H9 (cell line): ENCODE results near the gene HECW1. TPM values are rescaled to one million over a fixed set of nuclear protein-coding genes. Genes with fewer than 3 reads are reported as not detected.

ENCODE experiments used
- DNase-seq: peaks from one replicate; pipeline ENCODE4 v3.0.0-alpha.2; 2017
- H2AFZ ChIP-seq: one replicate; pipeline ENCODE4 v1.6.1; 2013; ENCODE audit warnings: mild to moderate bottlenecking, low read length, control low read depth, moderate library complexity
- H2AK5ac ChIP-seq: 2 replicates; pipeline ENCODE4 v1.6.1; 2013; ENCODE audit warnings: low read length, control low read depth, mixed read lengths; ENCODE audit not compliant: insufficient read length
- H2BK120ac ChIP-seq: one replicate; pipeline ENCODE4 v1.6.1; 2013; ENCODE audit warnings: low read depth, mild to moderate bottlenecking, low read length, control low read depth, inconsistent platforms; ENCODE audit not compliant: poor library complexity, severe bottlenecking
- H2BK12ac ChIP-seq: 2 replicates; pipeline ENCODE4 v1.6.1; 2013; ENCODE audit warnings: low read length, control low read depth, mixed read lengths, low read depth; ENCODE audit not compliant: insufficient read length
- H2BK15ac ChIP-seq: 2 replicates; pipeline ENCODE4 v1.6.1; 2013; ENCODE audit warnings: low read depth, low read length, control low read depth
- H2BK20ac ChIP-seq: one replicate; pipeline ENCODE4 v1.6.1; 2013; ENCODE audit warnings: low read depth, mild to moderate bottlenecking, low read length, control low read depth, inconsistent platforms; ENCODE audit not compliant: poor library complexity, severe bottlenecking
- H2BK5ac ChIP-seq: 2 replicates; pipeline ENCODE4 v1.6.1; 2013; ENCODE audit warnings: low read length, control low read depth, mixed read lengths; ENCODE audit not compliant: insufficient read length
- H3K14ac ChIP-seq: 2 replicates; pipeline ENCODE4 v1.6.1; 2013; ENCODE audit warnings: low read length, control low read depth; ENCODE audit not compliant: insufficient read depth
- H3K18ac ChIP-seq: 2 replicates; pipeline ENCODE4 v1.6.1; 2013; ENCODE audit warnings: low read depth, mild to moderate bottlenecking, mixed read lengths, low read length, control low read depth; ENCODE audit not compliant: insufficient read length
- H3K23ac ChIP-seq: 2 replicates; pipeline ENCODE4 v1.6.1; 2013; ENCODE audit warnings: low read length, control low read depth, mixed read lengths, low read depth; ENCODE audit not compliant: insufficient read length
- H3K23me2 ChIP-seq: 2 replicates; pipeline ENCODE4 v1.6.1; 2013; ENCODE audit warnings: low read depth, mild to moderate bottlenecking, mixed read lengths, low read length, control low read depth; ENCODE audit not compliant: insufficient read length, poor library complexity, severe bottlenecking
- H3K27ac ChIP-seq: 2 replicates; pipeline ENCODE4 v1.5.1; 2013; ENCODE audit warnings: low read length, control low read depth, mixed read lengths, low read depth; ENCODE audit not compliant: insufficient read length
- H3K27me3 ChIP-seq: 2 replicates; pipeline ENCODE4 v1.6.1; 2013; ENCODE audit warnings: low read length, control low read depth, inconsistent platforms; ENCODE audit not compliant: insufficient read depth
- H3K4ac ChIP-seq: 2 replicates; pipeline ENCODE4 v1.6.1; 2013; ENCODE audit warnings: low read depth, mild to moderate bottlenecking, control low read depth, inconsistent platforms, low read length, moderate library complexity
- H3K4me1 ChIP-seq: 2 replicates; pipeline ENCODE4 v1.6.1; 2013; ENCODE audit warnings: low read length, control low read depth, inconsistent platforms; ENCODE audit not compliant: insufficient read depth
- H3K4me2 ChIP-seq: 2 replicates; pipeline ENCODE4 v1.6.1; 2013; ENCODE audit warnings: low read length, control low read depth, mixed read lengths; ENCODE audit not compliant: insufficient read length, insufficient read depth
- H3K56ac ChIP-seq: 2 replicates; pipeline ENCODE4 v1.6.1; 2013; ENCODE audit warnings: low read depth, mild to moderate bottlenecking, mixed read lengths, low read length, control low read depth; ENCODE audit not compliant: insufficient read length
- H3K79me1 ChIP-seq: 2 replicates; pipeline ENCODE4 v1.6.1; 2013; ENCODE audit warnings: low read depth, mild to moderate bottlenecking, moderate library complexity, low read length, control low read depth, inconsistent platforms; ENCODE audit not compliant: insufficient read depth, poor library complexity, severe bottlenecking
- H3K79me2 ChIP-seq: 2 replicates; pipeline ENCODE4 v1.6.1; 2013; ENCODE audit warnings: low read length, control low read depth, inconsistent platforms; ENCODE audit not compliant: insufficient read depth
- H3K9ac ChIP-seq: 2 replicates; pipeline ENCODE4 v1.6.1; 2013; ENCODE audit warnings: low read length, control low read depth, mixed read lengths; ENCODE audit not compliant: insufficient read length; ENCODE audit errors: extremely low read depth
- H3K9me3 ChIP-seq: one replicate; pipeline ENCODE4 v1.6.1; 2013; ENCODE audit warnings: low read depth, low read length, inconsistent platforms; ENCODE audit not compliant: control insufficient read depth
- H3T11ph ChIP-seq: one replicate; pipeline ENCODE4 v1.6.1; 2013; ENCODE audit warnings: mild to moderate bottlenecking, low read length, control low read depth, inconsistent platforms
- H4K20me1 ChIP-seq: one replicate; pipeline ENCODE4 v1.6.1; 2013; ENCODE audit not compliant: control insufficient read depth, insufficient read length, insufficient read depth
- H4K5ac ChIP-seq: 2 replicates; pipeline ENCODE4 v1.6.1; 2013; ENCODE audit warnings: low read depth, mild to moderate bottlenecking, mixed read lengths, low read length, control low read depth; ENCODE audit not compliant: insufficient read length
- H4K8ac ChIP-seq: replicated peaks from 2 replicates; pipeline ENCODE4 v1.6.1; 2013; ENCODE audit warnings: low read length, control low read depth, mixed read lengths, low read depth; ENCODE audit not compliant: insufficient read length
- H4K91ac ChIP-seq: 2 replicates; pipeline ENCODE4 v1.6.1; 2013; ENCODE audit warnings: low read depth, mild to moderate bottlenecking, moderate library complexity, mixed read lengths, low read length, control low read depth; ENCODE audit not compliant: insufficient read length
- H3K27ac Mint-ChIP-seq, 3 experiments: 2 replicates in 2 of 3; 3 replicates in 1 of 3; pipeline ENCODE4 v1.8.0; 2020 to 2021; ENCODE audit warnings: mixed read lengths in 3 of 3, mild to moderate bottlenecking in 1 of 3, moderate library complexity in 1 of 3
- H3K27me3 Mint-ChIP-seq: 2 replicates; pipeline ENCODE4 v1.8.0; 2021; ENCODE audit warnings: low read depth, mild to moderate bottlenecking, moderate library complexity, mixed read lengths
- H3K36me3 Mint-ChIP-seq, 3 experiments: 2 replicates in 2 of 3; 3 replicates in 1 of 3; pipeline ENCODE4 v1.8.0; 2020 to 2021; ENCODE audit warnings: low read depth in 3 of 3, mixed read lengths in 3 of 3; ENCODE audit not compliant: insufficient read depth in 1 of 3
- H3K4me1 Mint-ChIP-seq, 2 experiments: 2 replicates each; pipeline ENCODE4 v1.8.0; 2020; ENCODE audit warnings: mixed read lengths in 2 of 2
- H3K4me3 Mint-ChIP-seq, 2 experiments: 2 replicates in 1 of 2; 3 replicates in 1 of 2; pipeline ENCODE4 v1.8.0; 2020 to 2021; ENCODE audit warnings: mild to moderate bottlenecking in 2 of 2, mixed read lengths in 2 of 2, moderate library complexity in 1 of 2
- H3K9me3 Mint-ChIP-seq, 2 experiments: 2 replicates in 1 of 2; 3 replicates in 1 of 2; pipeline ENCODE4 v1.8.0; 2020; ENCODE audit warnings: mild to moderate bottlenecking in 2 of 2, mixed read lengths in 2 of 2, moderate library complexity in 1 of 2
- WGBS: extraction: QIAGEN DNeasy Blood & Tissue Kit; methylation state at CpG from one replicate; pipeline ENCODE4 v1.1.7; 2013; ENCODE audit warnings: missing lambda C conversion rate, low lambda C conversion rate, mixed read lengths; ENCODE audit not compliant: insufficient read length; ENCODE audit errors: extremely low coverage; 5-methylcytosine and 5-hydroxymethylcytosine counted together
- total RNA-seq: library from RNA; stranded (reverse); gene quantifications from 2 replicates; pipeline ENCODE4 v1.2.1, GENCODE V29; 2021
- TF ChIP-seq, protein P1 (sequence below): fragments of 200-600 bp; sonication (generic); conservative IDR thresholded peaks from 3 replicates; pipeline ENCODE4 v1.8.0; 2021; ENCODE audit warnings: antibody characterized with exemption, mild to moderate bottlenecking

The HECW1 gene
- total RNA-seq, 1 experiment from 2014 or later, result 5.0 TPM

DNA sequence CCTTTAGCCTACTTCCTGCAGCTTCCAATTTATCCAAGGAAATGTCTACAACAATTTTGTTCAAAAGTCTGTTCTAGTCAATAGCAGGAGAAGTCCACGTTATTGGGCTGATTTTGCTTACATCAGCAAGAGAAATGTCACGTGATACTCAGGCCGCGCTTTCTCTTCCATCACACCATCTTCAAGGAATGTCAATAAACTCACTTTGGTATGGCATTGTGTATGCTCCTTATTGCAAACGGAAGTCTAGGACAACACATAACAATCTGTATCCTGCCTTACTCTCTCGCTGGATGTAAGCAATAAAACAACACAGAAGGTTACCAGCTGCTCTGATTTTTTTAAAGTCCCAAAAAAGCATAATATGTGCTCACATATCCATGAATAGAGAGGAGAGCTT is 453.3 kb downstream of the HECW1 start:
- Histone ChIP-seq H2AK5ac (no peak overlapping the region), H3K4ac (no peak overlapping the region), H3K27me3 (no peaks in the 10 kb centered on the region), H3K4me2 (no peak overlapping the region), H2BK12ac (no peak overlapping the region), H4K5ac (no peak overlapping the region), H3K23me2 (no peaks in the 10 kb centered on the region), H3K79me1 (no peaks in the 10 kb centered on the region), H3K79me2 (no peaks in the 10 kb centered on the region), H3K9me3 (no peaks in the 10 kb centered on the region), H3K23ac (no peak overlapping the region), H2BK120ac (no peak overlapping the region), H3T11ph (no peak overlapping the region), H4K91ac (no peak overlapping the region), H2BK20ac (no peak overlapping the region), H3K14ac (no peak overlapping the region), H3K4me1 (no peaks in the 10 kb centered on the region; the same call in 1 of the 2 replicates), H3K56ac (no peak overlapping the region), H3K18ac (no peak overlapping the region), H2BK5ac (no peak overlapping the region), H3K27ac (no peak overlapping the region), H4K20me1 (no peaks in the 10 kb centered on the region), H4K8ac (no peak overlapping the region), H2BK15ac (no peak overlapping the region), H2AFZ (no peak overlapping the region), H3K9ac (no peak overlapping the region)
- Mint-ChIP-seq H3K4me3 (no peak overlapping the region), H3K9me3 (no peaks in the 10 kb centered on the region), H3K36me3 (no peaks in the 10 kb centered on the region), H3K4me1 (peaks cover 2 to 5% of the 10 kb centered on the region in 2 experiments; a peak in 3 of 4 replicates), H3K27me3 (no peaks in the 10 kb centered on the region), H3K27ac (no peak overlapping the region)
- whole genome bisulfite sequencing, result no CpG with 5 or more reads among the region's 6 CpGs
- no peak for DNase-seq
- TF ChIP-seq, protein P1, sequence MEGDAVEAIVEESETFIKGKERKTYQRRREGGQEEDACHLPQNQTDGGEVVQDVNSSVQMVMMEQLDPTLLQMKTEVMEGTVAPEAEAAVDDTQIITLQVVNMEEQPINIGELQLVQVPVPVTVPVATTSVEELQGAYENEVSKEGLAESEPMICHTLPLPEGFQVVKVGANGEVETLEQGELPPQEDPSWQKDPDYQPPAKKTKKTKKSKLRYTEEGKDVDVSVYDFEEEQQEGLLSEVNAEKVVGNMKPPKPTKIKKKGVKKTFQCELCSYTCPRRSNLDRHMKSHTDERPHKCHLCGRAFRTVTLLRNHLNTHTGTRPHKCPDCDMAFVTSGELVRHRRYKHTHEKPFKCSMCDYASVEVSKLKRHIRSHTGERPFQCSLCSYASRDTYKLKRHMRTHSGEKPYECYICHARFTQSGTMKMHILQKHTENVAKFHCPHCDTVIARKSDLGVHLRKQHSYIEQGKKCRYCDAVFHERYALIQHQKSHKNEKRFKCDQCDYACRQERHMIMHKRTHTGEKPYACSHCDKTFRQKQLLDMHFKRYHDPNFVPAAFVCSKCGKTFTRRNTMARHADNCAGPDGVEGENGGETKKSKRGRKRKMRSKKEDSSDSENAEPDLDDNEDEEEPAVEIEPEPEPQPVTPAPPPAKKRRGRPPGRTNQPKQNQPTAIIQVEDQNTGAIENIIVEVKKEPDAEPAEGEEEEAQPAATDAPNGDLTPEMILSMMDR, result no peak
